ENCODE results near the gene PHLPP1. TPM values are rescaled to one million over a fixed set of nuclear protein-coding genes. Genes with fewer than 3 reads are reported as not detected.
A peak's percentile ranks its signal among the peaks of the same experiment; 100 is the strongest.
"Not testable (repeated sequence)": the region's sequence is repeated elsewhere in the genome, so short reads cannot be mapped to it uniquely, and the experiment has no call there.

PHLPP1 gene
- total RNA-seq, 2 donors from 2014 or later, result 6.3 to 7.9 TPM

DNA sequence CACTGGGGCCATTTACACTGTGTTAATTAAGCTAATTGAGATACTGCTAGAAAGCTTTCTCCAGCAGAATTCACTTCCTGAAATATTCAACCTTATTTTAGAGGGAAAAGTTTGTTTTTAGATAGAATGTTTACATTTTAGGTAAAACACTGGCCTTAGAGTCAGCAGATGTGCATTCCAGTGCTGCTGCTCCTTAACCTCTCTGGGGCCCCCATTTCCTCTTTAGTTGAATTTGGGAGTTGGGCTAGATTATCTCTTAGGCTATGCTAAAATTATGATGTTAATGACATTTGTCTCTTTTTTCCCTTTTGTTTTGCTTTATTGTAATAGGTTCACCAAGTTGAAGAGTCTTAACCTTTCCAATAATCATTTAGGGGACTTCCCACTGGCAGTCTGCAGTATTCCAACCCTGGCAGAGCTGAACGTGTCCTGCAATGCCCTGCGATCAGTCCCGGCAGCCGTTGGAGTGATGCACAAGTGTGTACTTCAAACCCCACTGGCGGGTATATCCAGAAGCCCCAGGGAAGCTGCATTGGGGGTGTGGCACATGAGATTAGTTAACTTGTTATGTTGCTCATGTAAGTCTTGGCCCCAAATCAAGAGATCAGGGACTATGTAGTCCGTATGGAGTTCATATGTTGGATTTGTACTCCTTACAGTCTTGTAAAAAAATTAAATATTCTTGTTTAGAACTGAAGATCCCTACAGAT lies 179.5 kb downstream of the PHLPP1 start:
- ATAC-seq (replicated peaks in 1 of 2) (no peak), DNase-seq (no peak)
- Mint-ChIP-seq H3K4me1 (ENCODE audit: low read depth) (peaks cover 8% of the 10 kb centered on the region), H3K27me3 (ENCODE audit: low read depth) (no peaks in the 10 kb centered on the region), H3K9me3 (no peaks in the 10 kb centered on the region), H3K36me3 (ENCODE audit: insufficient read depth in 2 of 2) (peaks cover 2 to 3% of the 10 kb centered on the region in 2 donors), H3K27ac (no peak overlapping the region), H3K4me3 (no peak overlapping the region)

DNA sequence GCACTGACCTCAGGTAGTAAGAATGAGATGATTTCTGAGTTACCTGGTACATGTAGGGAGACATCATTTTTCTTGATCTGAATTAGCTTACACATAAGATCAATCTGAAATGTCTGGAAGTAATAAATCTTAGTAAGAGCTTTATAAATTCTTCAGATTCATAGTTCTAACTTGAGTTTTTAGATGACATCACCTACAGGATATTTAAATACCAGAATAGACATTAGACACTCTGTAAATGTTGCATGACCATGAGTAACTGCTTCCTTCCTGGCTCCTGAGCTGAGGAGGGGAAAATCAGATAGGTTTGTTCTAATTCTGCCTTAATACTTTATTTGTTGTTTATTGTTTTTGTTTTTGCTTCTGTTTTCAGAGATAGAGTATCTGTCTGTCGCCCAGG lies 181.8 kb downstream of the PHLPP1 start:
- H3K27ac Mint-ChIP-seq, result no peak overlapping the region
- H3K4me3 Mint-ChIP-seq, result no peak overlapping the region
- peaks cover 2 to 3% of the 10 kb centered on the region in 2 donors for H3K36me3 Mint-ChIP-seq (ENCODE audit: insufficient read depth in 2 of 2)
- ATAC-seq (replicated peaks in 1 of 2) (no peak), DNase-seq (no peak)
- peaks cover 8% of the 10 kb centered on the region for H3K4me1 Mint-ChIP-seq (ENCODE audit: low read depth)
- H3K27me3 Mint-ChIP-seq (ENCODE audit: low read depth), result no peaks in the 10 kb centered on the region
- no peaks in the 10 kb centered on the region for H3K9me3 Mint-ChIP-seq

DNA sequence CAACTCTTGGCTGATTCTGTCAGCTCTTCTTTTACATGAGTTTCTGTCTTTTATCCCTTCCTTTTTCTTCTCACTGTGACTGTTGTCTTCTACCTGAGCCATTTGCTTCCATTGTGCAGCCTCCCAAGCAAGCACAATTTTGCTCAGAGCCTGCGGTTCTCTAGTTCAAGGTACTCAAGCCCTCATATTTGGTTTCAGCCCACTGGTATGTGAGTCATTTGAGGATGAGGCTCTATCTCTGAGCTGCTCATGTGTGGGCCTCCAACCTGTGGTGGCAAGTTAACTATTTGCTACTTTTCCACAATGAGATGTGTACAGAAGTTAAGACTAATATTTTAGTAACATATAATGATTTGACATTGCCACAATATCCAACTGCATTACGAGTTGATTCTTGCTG lies 183.0 kb downstream of the PHLPP1 start:
- Mint-ChIP-seq H3K9me3 (no peaks in the 10 kb centered on the region), H3K27ac (no peak overlapping the region), H3K27me3 (ENCODE audit: low read depth) (no peaks in the 10 kb centered on the region), H3K4me1 (ENCODE audit: low read depth) (peaks cover 8% of the 10 kb centered on the region), H3K36me3 (ENCODE audit: insufficient read depth in 2 of 2) (peaks cover 3 to 5% of the 10 kb centered on the region in 2 donors), H3K4me3 (peak overlapping the region in 1 of 2 donors; percentile 0)
- peak; percentile 16 to 28 for DNase-seq
- ATAC-seq (replicated peaks in 1 of 2), result peak; percentile 89 to 99

DNA sequence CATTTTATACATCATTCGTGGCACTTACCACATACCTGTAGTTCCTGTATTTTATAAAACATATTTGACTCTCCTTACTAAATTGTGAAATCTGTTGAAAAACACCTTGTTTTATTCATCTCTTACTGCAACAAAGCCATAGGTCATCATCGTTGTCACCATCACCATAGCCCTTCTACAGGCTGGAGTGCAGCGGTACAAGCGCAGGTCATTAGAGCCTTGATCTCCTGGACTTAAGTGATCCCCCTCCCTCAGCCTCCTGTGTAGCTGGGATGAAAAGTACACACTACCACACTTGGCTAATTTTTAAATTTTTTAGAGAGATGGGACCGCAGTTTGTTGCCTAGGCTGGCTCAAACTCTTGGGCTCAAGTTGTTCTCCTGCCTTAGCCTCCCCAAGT lies 184.2 kb downstream of the PHLPP1 start:
- ATAC-seq (replicated peaks in 1 of 2) (no peak), DNase-seq (no peak)
- Mint-ChIP-seq H3K27me3 (ENCODE audit: low read depth) (no peaks in the 10 kb centered on the region), H3K9me3 (no peaks in the 10 kb centered on the region), H3K4me1 (ENCODE audit: low read depth) (peaks cover 8% of the 10 kb centered on the region), H3K36me3 (ENCODE audit: insufficient read depth in 2 of 2) (peaks cover 3 to 5% of the 10 kb centered on the region in 2 donors), H3K4me3 (no peak overlapping the region), H3K27ac (no peak overlapping the region)

DNA sequence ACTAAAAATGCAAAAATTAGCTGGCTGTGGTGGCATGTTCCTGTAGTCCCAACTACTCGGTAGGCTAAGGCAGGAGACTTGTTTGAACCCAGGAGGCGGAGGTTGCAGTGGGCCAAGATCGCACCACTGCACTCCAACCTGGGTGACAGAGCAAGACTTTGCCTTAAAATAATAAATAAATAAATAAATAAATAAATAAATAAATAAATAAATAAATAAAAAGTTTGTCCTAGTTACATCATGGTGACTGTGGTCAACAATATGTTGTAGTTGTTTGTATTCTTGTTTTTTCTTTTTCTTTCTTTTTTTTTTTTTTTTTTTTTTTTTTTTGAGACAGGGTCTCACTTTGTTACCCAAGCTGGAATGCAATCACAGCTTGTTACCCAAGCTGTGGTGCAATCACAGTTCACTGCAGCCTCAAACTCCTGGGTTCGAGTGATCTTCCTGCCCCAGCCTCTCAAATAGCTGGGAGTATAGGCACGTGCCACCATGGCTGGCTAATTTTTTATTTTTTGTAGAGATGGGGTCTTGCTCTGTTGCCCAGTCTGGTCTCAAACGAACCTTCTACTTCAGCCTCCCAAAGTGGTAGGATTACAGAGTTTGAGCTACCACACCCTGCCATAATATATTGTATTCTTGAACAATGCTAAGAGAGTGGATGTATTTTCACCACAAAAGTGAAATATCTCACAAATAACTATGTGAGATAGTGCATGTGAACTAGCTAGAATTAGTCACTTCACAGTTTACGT lies 185.0 kb downstream of the PHLPP1 start:
- Mint-ChIP-seq H3K27ac (no peak overlapping the region), H3K4me1 (ENCODE audit: low read depth) (peaks cover 8% of the 10 kb centered on the region), H3K4me3 (no peak overlapping the region), H3K36me3 (ENCODE audit: insufficient read depth in 2 of 2) (peaks cover 3 to 5% of the 10 kb centered on the region in 2 donors), H3K9me3 (no peaks in the 10 kb centered on the region), H3K27me3 (ENCODE audit: low read depth) (no peaks in the 10 kb centered on the region)
- ATAC-seq (replicated peaks in 1 of 2) (no peak), DNase-seq (no peak)

DNA sequence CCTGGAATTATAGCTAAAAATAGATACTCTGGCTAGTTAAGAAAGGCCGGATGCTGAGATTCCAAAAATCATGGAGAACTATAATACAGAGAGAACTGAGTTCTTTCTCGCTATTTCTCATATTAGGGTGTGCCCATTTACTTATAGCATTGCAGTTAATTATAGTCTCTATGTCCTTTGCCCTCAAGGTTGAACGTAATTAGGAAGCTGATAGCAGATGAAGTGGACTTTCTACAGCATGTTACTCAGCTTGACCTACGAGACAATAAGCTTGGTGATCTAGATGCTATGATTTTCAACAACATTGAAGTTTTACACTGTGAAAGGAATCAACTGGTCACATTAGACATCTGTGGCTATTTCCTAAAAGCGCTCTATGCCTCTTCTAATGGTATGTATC lies 187.4 kb downstream of the PHLPP1 start:
- DNase-seq, result no peak
- no peak for ATAC-seq (replicated peaks in 1 of 2)
- no peaks in the 10 kb centered on the region for H3K27me3 Mint-ChIP-seq (ENCODE audit: low read depth)
- peaks cover 8% of the 10 kb centered on the region for H3K4me1 Mint-ChIP-seq (ENCODE audit: low read depth)
- peaks cover 0 to 5% of the 10 kb centered on the region in 2 donors for H3K36me3 Mint-ChIP-seq (ENCODE audit: insufficient read depth in 2 of 2)
- H3K4me3 Mint-ChIP-seq, result no peak overlapping the region
- H3K9me3 Mint-ChIP-seq, result no peaks in the 10 kb centered on the region
- no peak overlapping the region for H3K27ac Mint-ChIP-seq

DNA sequence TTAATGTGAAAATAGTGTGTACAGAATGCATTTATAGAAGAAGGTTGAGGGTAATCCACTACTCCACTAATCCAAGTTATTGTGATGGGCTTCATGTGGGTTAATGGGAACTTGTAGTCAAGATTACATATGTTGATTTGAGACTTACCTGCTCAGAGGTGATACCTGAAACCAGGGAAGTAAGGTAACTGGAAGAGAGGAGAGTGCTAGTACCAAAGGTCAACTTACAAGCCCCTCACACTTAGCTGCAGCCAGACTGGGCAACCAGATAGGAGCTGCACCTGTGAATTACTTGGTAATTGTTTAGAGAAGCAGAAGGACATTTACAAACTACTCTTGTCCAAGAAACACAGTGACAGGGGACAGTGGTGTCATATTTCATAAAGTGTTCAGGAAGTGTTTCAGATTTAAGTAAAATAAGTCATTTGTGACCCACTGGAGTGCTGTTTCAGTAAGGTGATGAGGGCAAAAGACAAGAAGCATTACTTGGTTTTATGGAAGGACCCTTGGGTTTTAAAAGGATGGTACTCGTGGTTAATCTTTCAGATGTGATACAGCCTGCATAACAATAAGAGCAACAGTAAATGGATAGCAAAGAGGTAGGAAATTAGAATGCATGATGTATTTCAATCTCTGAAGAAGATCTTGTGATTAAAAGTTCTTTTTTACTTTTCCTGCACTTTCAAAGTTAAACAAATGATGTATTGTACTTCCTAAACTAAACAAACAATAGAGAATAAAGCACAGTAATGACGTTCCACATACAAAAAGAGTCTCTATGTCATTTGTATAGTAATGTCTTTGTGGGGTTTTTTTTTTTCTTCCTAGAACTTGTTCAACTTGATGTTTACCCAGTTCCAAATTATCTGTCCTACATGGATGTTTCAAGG lies 189.3 kb downstream of the PHLPP1 start:
- no peaks in the 10 kb centered on the region for H3K27me3 Mint-ChIP-seq (ENCODE audit: low read depth)
- H3K4me1 Mint-ChIP-seq (ENCODE audit: low read depth), result no peaks in the 10 kb centered on the region
- ATAC-seq (replicated peaks in 1 of 2), result no peak
- peaks cover 0 to 3% of the 10 kb centered on the region in 2 donors for H3K36me3 Mint-ChIP-seq (ENCODE audit: insufficient read depth in 2 of 2)
- no peak overlapping the region for H3K27ac Mint-ChIP-seq
- H3K9me3 Mint-ChIP-seq, result no peaks in the 10 kb centered on the region
- H3K4me3 Mint-ChIP-seq, result no peak overlapping the region
- DNase-seq, result no peak

DNA sequence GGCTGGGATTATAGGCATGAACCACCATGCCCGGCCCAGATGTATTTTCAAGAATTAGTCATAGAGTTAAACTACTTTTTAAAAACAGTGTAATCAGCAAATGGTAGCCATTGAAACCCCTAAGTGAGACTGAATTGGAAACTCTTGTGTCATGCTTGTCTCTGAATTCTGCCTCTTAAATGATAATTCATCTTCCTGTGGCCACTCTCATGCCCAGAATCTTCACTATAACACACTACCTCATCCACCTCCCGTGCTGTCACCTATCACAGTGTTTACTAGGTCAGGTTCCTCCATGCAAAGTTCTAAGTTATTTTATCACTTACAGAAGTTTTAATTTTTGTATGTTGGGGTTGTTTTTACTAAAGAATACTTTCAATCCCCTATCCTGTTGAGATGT lies 197.5 kb downstream of the PHLPP1 start:
- Mint-ChIP-seq H3K4me1 (ENCODE audit: low read depth) (no peaks in the 10 kb centered on the region), H3K36me3 (ENCODE audit: insufficient read depth in 2 of 2) (no peaks in the 10 kb centered on the region), H3K9me3 (no peaks in the 10 kb centered on the region), H3K4me3 (no peak overlapping the region), H3K27me3 (ENCODE audit: low read depth) (no peaks in the 10 kb centered on the region), H3K27ac (no peak overlapping the region)
- ATAC-seq (replicated peaks in 1 of 2) (no peak), DNase-seq (no peak)

DNA sequence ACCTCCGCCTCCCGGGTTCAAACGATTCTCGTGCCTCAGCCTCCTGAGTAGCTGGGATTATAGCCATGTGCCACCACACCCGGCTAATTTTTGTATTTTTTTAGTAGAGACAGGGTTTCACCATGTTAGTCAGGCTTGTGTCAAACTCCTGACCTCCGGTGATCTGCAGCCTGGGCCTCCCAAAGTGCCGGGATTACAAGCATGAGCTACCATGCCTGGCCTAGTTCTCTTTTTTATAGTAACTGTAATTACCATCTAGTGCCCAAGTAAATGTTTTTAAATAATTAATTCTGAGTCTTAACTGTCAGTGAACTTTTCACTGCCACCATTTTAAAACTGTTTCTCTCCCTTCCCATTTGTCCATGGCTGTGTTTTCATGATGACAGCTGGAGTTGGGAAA lies 198.5 kb downstream of the PHLPP1 start:
- not testable (repeated sequence) for DNase-seq; H3K4me1 Mint-ChIP-seq (ENCODE audit: low read depth); H3K9me3 Mint-ChIP-seq; H3K4me3 Mint-ChIP-seq; ATAC-seq (replicated peaks in 1 of 2); H3K36me3 Mint-ChIP-seq (ENCODE audit: insufficient read depth in 2 of 2); H3K27ac Mint-ChIP-seq; H3K27me3 Mint-ChIP-seq (ENCODE audit: low read depth)

DNA sequence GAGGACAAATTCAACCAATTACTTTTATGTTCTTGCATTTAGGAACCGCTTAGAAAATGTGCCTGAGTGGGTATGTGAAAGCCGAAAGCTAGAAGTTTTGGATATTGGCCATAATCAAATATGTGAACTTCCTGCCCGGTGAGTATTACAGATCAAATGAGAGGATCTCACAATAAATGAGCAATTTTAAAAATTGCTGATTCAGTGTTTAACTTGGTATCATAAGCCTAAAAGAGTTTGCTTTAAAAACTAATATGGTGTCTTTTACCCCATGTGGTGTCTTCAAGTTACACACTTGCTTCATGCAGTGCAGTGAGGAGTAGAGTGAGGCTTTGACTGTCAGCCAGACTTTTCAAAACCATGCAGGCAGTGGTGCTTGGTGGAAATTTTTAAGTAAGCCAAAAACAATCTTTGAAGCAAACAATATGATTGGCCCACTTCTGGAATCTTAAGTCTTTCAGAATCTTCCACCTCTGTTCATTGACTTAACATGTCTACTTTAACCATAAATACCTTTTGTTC lies 199.6 kb downstream of the PHLPP1 start:
- H3K36me3 Mint-ChIP-seq (ENCODE audit: insufficient read depth in 2 of 2), result no peaks in the 10 kb centered on the region
- H3K9me3 Mint-ChIP-seq, result no peaks in the 10 kb centered on the region
- H3K27me3 Mint-ChIP-seq (ENCODE audit: low read depth), result no peaks in the 10 kb centered on the region
- H3K4me3 Mint-ChIP-seq, result no peak overlapping the region
- ATAC-seq (replicated peaks in 1 of 2), result no peak
- H3K27ac Mint-ChIP-seq, result no peak overlapping the region
- no peak for DNase-seq
- H3K4me1 Mint-ChIP-seq (ENCODE audit: low read depth), result no peaks in the 10 kb centered on the region

DNA sequence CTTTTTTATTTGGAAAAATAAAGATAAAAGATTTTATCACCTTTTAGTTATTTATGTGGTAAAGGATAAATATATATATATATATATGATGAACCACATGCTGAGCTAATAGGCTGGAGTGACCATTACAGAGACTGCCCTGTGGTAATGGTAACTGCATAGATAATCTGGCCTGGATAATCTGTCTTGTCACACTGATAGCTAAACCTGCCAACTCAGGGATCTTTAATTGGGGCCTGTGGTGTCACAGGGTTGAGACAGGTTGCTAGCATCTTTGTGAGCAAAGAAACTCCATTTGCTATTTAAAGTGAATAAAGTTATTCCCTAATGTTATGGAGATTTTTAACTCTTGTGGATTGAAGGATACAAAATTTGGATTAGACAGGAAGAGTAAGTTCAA lies 203.0 kb downstream of the PHLPP1 start:
- Mint-ChIP-seq H3K27ac (no peak overlapping the region), H3K9me3 (no peaks in the 10 kb centered on the region), H3K36me3 (ENCODE audit: insufficient read depth in 2 of 2) (no peaks in the 10 kb centered on the region), H3K4me1 (ENCODE audit: low read depth) (no peaks in the 10 kb centered on the region), H3K4me3 (no peak overlapping the region), H3K27me3 (ENCODE audit: low read depth) (no peaks in the 10 kb centered on the region)
- DNase-seq (no peak), ATAC-seq (replicated peaks in 1 of 2) (no peak)

DNA sequence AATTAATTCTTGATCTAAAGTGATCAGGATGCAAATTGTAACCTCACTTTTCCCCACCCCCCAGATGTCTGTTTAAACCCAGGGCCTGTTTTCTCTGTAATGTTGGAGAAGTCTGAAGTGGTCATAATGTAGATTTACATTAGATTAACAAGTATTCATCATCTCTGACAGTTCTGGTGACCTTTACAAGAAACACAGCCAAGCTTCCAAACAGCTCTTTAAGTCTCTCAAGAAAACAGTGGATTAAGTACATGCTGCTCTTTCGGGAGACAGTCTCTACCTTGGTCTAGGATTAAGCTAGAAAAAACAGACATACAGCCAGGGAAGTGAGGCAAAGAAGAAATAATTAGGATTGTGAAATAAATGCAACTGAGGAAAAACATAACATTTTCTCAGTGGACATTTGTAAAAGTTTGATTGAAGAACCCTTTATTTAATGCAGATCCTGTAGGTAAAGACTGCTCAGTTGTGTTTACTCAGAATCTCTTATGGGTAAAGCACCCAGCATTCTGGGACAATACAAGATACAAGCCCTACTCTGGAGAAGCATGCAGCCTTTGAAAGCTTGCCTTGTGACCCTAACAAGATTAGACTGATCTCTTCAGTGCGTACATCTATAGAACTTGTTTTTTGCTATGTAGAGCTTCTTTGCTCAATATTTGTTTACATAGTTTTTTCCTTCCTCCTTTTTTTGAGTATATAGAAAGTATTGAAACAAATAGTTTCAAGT lies 203.9 kb downstream of the PHLPP1 start:
- DNase-seq, result no peak
- no peaks in the 10 kb centered on the region for H3K4me1 Mint-ChIP-seq (ENCODE audit: low read depth)
- H3K27ac Mint-ChIP-seq, result no peak overlapping the region
- ATAC-seq (replicated peaks in 1 of 2), result no peak
- H3K9me3 Mint-ChIP-seq, result no peaks in the 10 kb centered on the region
- no peaks in the 10 kb centered on the region for H3K36me3 Mint-ChIP-seq (ENCODE audit: insufficient read depth in 2 of 2)
- H3K27me3 Mint-ChIP-seq (ENCODE audit: low read depth), result no peaks in the 10 kb centered on the region
- no peak overlapping the region for H3K4me3 Mint-ChIP-seq
